Loucy (cell line): ENCODE results near the gene AGBL1.

Experiments
- H2AFZ ChIP-seq: fragments of 200-600 bp; sonication (generic); 2 replicates; pipeline ENCODE4 v1.6.0; 2016; ENCODE audit warnings: antibody characterized with exemption, mild to moderate bottlenecking, low read length, moderate library complexity
- H3F3A ChIP-seq: fragments of 200-600 bp; 2 replicates; pipeline ENCODE4 v1.6.0; 2016; ENCODE audit warnings: antibody characterized with exemption, low read depth, mild to moderate bottlenecking
- H3K27me3 ChIP-seq: fragments of 200-600 bp; sonication (generic); 2 replicates; pipeline ENCODE4 v1.6.1; 2014; ENCODE audit warnings: low read length, mild to moderate bottlenecking; ENCODE audit not compliant: insufficient read depth, poor library complexity, severe bottlenecking
- H3K36me3 ChIP-seq: fragments of 200-600 bp; sonication (generic); 2 replicates; pipeline ENCODE4 v1.6.1; 2016; ENCODE audit warnings: low read length; ENCODE audit not compliant: insufficient read depth
- H3K4me1 ChIP-seq: fragments of 200-600 bp; sonication (generic); 2 replicates; pipeline ENCODE4 v1.5.1; 2014; ENCODE audit warnings: low read length, mild to moderate bottlenecking; ENCODE audit not compliant: insufficient read depth, poor library complexity, severe bottlenecking
- H3K4me2 ChIP-seq: fragments of 200-600 bp; sonication (generic); 2 replicates; pipeline ENCODE4 v1.6.0; 2014; ENCODE audit warnings: antibody characterized with exemption, low read length, low read depth, mild to moderate bottlenecking; ENCODE audit not compliant: poor library complexity, severe bottlenecking
- H3K4me3 ChIP-seq: fragments of 200-600 bp; sonication (generic); 2 replicates; pipeline ENCODE4 v1.5.1; 2014; ENCODE audit warnings: low read length, mild to moderate bottlenecking, mixed read lengths; ENCODE audit not compliant: poor library complexity, severe bottlenecking
- H3K79me2 ChIP-seq: fragments of 200-600 bp; sonication (generic); 2 replicates; pipeline ENCODE4 v1.6.1; 2014; ENCODE audit warnings: low read length; ENCODE audit not compliant: insufficient read depth
- H3K9ac ChIP-seq: fragments of 200-600 bp; sonication (generic); 2 replicates; pipeline ENCODE4 v1.6.0; 2014; ENCODE audit warnings: mild to moderate bottlenecking, low read depth, low read length, moderate library complexity; ENCODE audit not compliant: poor library complexity, severe bottlenecking
- H3K9me2 ChIP-seq: fragments of 200-600 bp; sonication (generic); replicated peaks from 2 replicates; pipeline ENCODE4 v1.6.1; 2016; ENCODE audit warnings: low read depth, low read length, mixed read lengths
- H3K9me3 ChIP-seq: fragments of 200-600 bp; sonication (generic); 2 replicates; pipeline ENCODE4 v1.6.1; 2014; ENCODE audit warnings: mild to moderate bottlenecking, antibody characterized with exemption, low read length, low read depth; ENCODE audit not compliant: insufficient read depth
- H4K20me1 ChIP-seq: fragments of 200-600 bp; sonication (generic); 2 replicates; pipeline ENCODE4 v1.6.0; 2014; ENCODE audit warnings: antibody characterized with exemption, low read length, mild to moderate bottlenecking; ENCODE audit not compliant: insufficient read depth, poor library complexity, severe bottlenecking
- CTCF ChIP-seq: fragments of 200-600 bp; sonication (generic); conservative IDR thresholded peaks from 2 replicates; pipeline ENCODE4 v1.5.1; 2014; ENCODE audit warnings: mild to moderate bottlenecking, antibody characterized with exemption, low read length
- EZH2phosphoT487 ChIP-seq: fragments of 200-600 bp; IDR thresholded peaks from 2 replicates; pipeline ENCODE4 v1.6.1; 2018; ENCODE audit warnings: antibody characterized with exemption, mild to moderate bottlenecking, moderate library complexity, borderline replicate concordance

The AGBL1 gene

GRCh38 chr15:86317384-86317740, 237.7 kb downstream of the AGBL1 start:
- Histone ChIP-seq H3K9me3 (no peaks in the 10 kb centered on the region), H3K36me3 (no peaks in the 10 kb centered on the region), H3K9ac (no peak overlapping the region), H3K4me3 (no peak overlapping the region), H3K27me3 (no peaks in the 10 kb centered on the region), H3K4me1 (no peaks in the 10 kb centered on the region), H3F3A (no peaks in the 10 kb centered on the region), H2AFZ (no peak overlapping the region), H4K20me1 (no peaks in the 10 kb centered on the region), H3K4me2 (no peak overlapping the region), H3K79me2 (no peaks in the 10 kb centered on the region), H3K9me2 (no peaks in the 10 kb centered on the region)
- TF ChIP-seq EZH2phosphoT487, result no peak
- TF ChIP-seq CTCF, result no peak

GRCh38 chr15:86322629-86323028, 243.0 kb downstream of the AGBL1 start:
- TF ChIP-seq CTCF (no peak), EZH2phosphoT487 (no peak)
- H3K4me3 ChIP-seq, result no peak overlapping the region

GRCh38 chr15:86327230-86327865, 247.7 kb downstream of the AGBL1 start:
- H3F3A ChIP-seq, result no peaks in the 10 kb centered on the region
- no peak overlapping the region for H3K9ac ChIP-seq
- H3K79me2 ChIP-seq, result no peaks in the 10 kb centered on the region
- TF ChIP-seq EZH2phosphoT487 (no peak), CTCF (no peak)
- H4K20me1 ChIP-seq, result no peaks in the 10 kb centered on the region
- H3K9me2 ChIP-seq, result peaks cover 6% of the 10 kb centered on the region; the same call in 1 of the 2 replicates
- no peaks in the 10 kb centered on the region for H3K36me3 ChIP-seq
- H3K4me1 ChIP-seq, result no peaks in the 10 kb centered on the region
- H3K4me3 ChIP-seq, result no peak overlapping the region
- no peaks in the 10 kb centered on the region for H3K27me3 ChIP-seq
- no peak overlapping the region for H2AFZ ChIP-seq
- H3K9me3 ChIP-seq, result no peaks in the 10 kb centered on the region
- H3K4me2 ChIP-seq, result no peak overlapping the region

More at GRCh38 chr15:86322629-86323028, 243.0 kb downstream of the AGBL1 start:
- Histone ChIP-seq H3F3A (no peaks in the 10 kb centered on the region), H3K4me1 (no peaks in the 10 kb centered on the region), H2AFZ (no peak overlapping the region), H3K9ac (no peak overlapping the region), H3K9me3 (no peaks in the 10 kb centered on the region), H3K27me3 (no peaks in the 10 kb centered on the region), H3K36me3 (no peaks in the 10 kb centered on the region), H3K79me2 (no peaks in the 10 kb centered on the region), H4K20me1 (no peaks in the 10 kb centered on the region), H3K4me2 (no peak overlapping the region), H3K9me2 (peaks cover 6% of the 10 kb centered on the region; the same call in 1 of the 2 replicates)
